Measurements from ENCODE around the gene MMD.
A peak's percentile ranks its signal among the peaks of the same experiment; 100 is the strongest.
"Not testable (repeated sequence)": the region's sequence is repeated elsewhere in the genome, so short reads cannot be mapped to it uniquely, and the experiment has no call there.

The MMD gene, protein sequence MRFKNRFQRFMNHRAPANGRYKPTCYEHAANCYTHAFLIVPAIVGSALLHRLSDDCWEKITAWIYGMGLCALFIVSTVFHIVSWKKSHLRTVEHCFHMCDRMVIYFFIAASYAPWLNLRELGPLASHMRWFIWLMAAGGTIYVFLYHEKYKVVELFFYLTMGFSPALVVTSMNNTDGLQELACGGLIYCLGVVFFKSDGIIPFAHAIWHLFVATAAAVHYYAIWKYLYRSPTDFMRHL

DNA sequence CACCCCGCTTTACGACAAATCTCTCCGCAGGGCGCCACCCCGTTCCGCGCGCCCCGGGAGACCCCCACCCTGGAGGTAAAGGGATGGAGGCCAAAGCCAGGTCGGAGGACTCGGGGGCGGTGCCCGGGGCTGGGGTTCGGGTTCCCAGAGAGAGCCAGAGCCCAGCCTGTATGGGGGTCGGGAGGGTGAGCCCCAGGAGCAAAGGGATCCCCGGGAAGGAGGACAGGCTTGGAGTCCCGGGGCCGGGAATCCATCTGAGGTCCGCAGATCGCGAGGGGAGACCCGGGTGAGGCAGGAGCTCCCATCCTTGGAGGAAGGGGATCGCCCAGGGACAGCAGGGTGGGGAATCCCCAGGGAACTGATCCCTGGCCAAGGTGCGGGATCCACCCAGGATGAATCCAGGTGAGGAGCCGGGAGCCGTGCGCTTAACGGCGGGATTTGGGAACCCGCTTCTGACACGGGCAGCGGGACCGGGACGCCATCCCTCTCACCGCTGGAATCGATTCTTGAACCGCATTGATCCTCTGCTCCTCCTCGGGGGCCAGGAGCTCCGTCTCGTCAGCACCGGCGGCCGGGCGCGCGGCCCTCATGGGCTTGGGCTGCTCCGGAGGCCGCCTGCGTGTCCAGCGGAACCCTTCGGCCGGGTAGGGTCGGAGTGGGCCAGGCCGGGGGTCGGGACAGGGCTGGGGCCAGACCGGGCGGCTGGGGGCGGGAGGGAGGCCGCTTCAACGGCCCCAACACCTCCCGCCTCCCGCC, at the start of gene MMD:
Gene MMD (minus strand): TSS at position 657 of the 756 bp plus-strand sequence. CDS start 140 bp downstream, at position 517.
- peak in 21 of 56 donors; percentile 19 to 70 (median 47) for DNase-seq

DNA sequence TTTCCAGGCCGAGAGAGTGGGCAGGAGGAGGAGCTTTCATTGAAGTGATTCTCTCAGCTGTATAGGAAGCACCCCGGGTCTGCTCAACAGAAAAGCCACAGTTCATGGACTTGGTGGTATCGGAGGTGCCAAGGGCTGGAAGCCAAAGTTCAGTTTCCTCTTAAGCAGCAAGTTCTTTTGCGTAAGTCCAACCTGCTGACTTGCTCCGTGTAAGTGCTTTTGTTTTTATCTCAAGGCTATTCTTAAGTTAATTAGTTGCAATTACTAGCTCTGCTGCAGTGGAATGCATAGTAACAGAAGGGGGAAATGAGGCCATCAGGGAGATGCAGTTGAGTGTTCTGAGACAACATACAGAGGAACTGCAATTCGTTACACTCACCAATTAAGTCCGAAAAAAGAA, 45.0 kb upstream of the MMD start:
- peak in 1 of 56 donors; percentile 1 for DNase-seq

DNA sequence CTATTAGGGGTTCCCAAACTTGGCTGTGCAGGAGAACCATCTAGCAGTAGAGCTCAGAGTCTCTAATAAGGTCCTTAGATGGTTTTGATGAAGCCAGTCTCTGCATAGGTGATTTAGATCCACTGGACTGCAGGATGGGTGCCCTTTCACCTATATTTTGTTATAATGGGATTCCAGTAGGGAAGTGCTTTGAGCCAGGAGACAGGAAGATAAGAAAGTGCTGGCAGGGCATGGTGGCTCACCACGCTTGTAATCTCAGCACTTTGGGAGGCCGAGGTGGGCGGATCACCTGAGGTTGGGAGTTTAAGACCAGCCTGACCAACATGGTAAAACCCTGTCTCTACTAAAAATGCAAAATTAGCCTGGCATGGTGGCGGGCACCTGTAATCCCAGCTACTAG, 44.1 kb upstream of the MMD start:
- DNase-seq, result not testable (repeated sequence)

DNA sequence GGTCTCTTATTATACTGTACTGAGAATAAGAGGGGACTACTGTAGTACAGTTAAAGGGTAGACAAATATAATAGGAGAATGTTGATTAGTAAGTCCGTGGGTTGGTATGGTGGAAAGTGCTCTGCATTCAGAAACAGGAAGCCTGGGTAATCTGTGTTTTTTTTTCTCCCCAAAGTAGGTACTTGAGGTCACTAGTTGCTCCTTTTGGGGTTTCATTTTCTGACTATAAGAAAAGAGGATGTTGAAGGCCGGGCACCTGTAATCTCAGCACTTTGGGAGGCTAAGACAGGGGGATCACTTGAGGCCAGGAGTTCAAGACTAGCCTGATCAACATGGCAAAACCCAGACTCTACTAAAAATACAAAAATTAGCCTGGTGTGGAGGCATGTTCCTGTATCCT, 42.0 kb upstream of the MMD start:
- no peak for DNase-seq

DNA sequence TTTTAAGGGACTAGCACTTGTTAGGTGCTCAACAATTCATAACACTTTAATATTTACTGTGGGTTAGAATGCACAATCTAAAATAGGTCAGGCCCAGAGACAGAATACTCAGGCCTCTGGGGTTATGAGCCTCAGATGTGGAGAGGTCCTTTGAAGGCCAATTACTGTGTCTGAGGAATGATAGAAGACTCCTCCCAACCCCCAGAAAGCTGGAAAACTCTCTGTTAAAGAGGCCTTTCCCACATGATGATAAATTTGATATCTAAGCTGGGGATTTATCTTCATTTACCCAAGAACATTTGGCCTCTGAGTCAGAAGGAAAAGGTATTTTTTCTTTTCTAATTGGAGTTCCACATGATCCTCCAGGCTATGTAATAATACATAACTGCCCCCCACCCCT, 41.1 kb upstream of the MMD start:
- no peak for DNase-seq

DNA sequence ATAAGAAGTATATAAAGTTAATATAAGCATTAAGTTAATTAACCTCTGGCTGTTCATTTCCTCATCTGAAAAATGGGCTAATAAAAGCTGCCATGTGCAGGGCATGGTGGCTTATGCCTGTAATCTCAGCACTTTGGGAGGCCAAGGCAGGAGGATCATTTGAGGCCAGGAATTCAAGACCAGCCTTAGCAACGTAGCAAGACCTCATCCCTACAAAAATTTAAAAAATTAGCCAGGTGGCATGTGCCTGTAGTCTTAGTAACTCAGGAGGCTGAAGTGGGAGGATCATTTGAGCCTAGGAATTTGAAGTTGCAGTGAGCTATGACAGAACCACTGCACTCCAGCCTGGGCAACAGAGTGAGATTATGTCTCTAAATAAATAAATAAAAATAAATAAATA, 40.6 kb upstream of the MMD start:
- no peak for DNase-seq

DNA sequence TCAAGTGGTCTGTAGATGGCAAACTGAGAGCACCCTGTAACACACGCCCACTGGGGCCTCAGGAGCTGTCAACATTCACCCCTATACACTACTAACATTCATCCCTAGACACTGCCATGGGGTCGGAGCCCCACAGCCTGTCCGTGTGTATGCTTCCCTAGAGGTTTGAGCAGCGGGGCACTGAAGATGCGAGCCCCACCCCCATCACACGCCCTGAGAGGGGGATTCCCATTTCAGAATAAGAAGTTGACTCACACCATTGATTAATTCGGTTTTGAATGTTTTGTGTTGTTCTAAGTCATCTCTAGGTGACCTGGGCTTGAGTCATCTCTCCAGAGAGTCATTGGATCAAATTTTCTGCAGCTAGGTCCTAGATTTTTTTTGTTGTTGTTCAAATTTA, 37.3 kb upstream of the MMD start:
- no peak for DNase-seq

DNA sequence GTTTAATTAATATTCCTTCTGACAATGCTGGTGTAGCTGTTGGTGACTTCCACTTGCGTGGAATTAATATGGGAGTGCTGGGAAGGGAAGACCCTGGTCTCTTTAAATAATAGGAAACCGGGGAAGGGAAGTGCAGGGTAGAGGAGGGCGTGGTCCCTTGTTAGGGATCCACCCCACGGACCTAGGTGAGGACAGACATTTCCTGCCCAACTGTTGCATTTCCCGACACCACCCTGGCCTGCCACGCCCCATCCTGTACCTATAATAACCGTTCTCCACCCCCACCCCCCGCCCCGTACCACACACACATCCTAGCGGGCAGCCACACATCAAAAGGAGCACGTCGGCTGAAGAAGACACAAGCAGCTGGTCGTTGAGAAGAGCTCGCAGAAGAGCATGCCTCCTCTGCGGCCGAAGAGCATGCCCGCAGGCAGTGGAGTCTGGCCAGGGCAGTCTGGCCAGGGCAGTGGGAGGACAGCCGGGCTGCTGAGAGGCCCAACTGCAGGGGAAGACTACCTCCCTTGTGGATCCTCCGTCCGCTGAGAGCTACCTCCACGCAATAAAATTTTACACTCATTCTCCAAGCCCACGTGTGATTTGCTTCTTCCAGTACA, 36.8 kb upstream of the MMD start:
- DNase-seq, result no peak

DNA sequence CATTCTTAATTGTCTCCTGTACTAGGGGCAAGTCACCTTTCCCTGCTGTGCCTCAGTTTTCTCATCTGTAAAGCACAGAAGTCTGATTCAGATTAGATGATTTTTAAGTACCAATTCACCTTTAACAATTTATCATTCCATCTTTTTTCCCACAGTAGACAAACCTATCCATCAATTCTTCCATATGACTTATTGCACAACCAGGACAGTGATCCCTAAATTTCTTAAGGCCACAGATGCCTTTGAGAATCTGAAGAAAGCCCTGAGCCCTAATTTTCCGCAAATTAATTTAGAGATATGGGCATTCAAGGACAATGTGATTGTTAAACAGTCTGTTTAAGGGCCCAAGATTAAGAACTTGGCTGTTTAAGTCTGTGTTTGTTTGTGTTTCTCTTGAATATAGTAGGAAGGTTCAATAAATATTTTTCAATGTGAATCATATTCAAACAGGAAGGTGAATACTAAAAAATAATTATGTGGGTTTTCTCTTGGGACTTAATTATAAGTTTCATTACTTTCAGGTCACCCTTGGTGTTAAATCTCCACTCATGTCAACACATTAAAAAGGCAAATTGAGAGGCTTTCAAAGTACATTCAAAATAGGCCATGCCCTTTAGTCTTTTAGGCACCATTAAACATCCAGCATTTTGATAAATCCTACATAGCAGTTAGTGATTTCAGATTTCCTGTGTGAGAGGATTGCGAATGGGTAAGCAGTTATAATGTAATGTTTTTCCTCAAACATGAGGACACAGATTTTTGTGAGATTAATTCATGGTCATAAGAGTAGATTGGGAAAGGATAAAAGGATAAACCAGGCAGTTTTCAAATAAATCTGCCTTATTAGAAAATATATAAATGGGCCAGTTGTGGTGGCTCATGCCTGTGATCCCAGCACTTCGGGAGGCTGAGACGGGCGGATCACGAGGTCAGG, 34.9 kb upstream of the MMD start:
- DNase-seq, result no peak

DNA sequence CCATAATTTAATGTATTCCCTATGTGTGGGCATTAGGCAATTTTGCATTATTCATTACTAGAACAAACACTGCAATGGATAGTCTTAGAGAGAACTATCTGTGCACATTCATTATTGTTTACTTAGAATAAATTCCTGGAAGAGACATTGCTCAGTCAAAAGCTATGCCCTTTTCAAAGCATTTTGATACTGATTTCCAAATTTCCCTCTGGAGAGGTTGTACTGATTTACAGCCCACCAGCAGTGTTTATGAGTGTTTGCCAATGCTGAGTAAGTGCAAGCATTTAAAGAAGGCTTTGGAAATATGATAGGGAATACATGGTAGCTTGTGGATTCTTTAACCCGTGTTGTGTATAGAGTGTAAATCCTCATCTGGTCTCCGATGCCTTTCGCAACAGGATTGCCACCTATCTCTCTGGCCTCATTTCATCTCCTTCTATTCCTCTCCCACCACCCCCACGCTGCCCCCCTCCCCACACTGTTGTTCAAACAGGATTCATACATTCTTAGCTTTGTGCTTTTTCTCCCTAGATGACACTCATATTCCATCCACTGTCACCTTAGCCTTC, 33.4 kb upstream of the MMD start:
- no peak for DNase-seq

DNA sequence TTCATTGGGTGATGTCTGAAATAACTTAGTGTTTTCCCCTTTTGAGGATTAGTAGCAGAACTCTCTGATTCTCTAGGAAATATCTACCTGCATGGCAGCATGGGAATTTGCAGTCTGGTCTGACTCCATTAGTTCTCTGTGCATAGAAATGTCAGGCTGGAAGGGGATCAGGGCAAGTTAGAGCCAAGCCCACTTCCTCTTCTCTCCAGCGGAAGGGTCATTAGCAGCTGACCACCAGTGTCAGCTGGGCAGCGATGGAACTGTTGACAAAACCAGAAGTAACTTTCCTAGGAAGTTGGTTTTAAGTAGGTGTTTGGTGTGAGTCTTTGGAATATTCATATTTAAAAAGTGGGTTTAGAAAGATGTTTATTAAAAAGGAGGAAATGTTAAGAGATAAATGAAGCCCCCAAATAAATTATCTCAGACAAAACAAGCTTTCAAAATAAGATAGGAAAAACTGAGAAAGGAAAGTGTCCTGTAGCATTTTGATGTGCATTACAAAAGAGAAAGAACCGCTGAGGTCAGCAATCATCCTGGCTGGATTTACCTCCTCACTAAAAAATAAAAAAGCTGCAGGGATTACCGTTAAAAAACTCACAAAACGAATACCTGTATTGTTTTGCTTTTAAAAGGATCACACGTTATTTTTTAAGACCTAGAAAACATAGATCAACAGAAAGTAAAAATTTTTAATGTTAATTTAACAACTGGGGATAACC, 32.4 kb upstream of the MMD start:
- DNase-seq, result peak in 7 of 56 donors; percentile 1 to 23 (median 6)

DNA sequence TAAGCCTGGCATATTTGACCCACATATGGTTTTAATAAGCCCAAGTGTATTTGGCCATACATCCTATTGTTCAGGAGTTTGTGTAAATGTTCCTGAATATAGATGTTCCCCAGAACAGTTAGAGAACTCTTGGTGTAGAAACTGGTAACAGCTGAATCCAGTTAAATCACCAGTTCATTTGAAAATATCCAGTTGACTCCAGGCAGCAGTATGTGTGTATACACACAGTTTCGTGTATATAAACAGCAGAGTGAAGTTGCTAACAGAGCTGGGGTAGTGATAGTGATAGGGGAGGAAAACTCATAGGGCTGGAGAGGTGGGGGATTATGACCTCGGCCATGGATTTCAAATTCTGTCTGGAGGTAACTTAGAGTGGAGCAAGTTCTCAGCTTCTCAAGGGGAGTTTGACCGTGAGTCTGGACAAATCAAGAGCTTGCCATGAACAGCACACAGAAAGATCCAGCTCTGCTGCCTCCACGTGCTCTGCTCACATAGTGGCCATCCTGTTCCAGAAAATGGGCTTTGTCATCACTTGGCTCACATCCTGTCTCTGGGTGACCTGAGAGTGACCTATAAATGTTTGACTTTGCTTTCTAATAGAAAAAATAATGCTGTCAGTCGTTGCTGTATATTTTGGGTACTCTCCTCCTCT, 30.6 kb upstream of the MMD start:
- DNase-seq, result no peak

DNA sequence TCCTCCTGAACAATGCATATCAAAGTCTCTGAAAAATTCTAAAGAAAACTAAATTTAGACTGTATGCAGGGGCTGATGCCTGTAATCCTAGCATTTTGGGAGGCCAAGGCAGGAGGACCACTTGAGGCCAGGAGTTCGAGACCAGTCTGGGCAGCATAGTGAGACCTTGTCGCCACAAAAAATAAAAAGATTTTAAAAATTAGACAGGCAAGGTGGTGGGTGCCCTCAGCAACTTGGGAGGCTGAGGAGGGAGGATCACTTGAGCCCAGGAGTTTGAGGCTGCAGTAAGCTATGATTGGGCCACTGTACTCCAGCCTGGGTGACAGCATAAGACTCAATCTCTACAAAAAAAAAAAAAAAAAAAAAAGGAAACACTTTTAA, 30.1 kb upstream of the MMD start:
- no peak for DNase-seq

DNA sequence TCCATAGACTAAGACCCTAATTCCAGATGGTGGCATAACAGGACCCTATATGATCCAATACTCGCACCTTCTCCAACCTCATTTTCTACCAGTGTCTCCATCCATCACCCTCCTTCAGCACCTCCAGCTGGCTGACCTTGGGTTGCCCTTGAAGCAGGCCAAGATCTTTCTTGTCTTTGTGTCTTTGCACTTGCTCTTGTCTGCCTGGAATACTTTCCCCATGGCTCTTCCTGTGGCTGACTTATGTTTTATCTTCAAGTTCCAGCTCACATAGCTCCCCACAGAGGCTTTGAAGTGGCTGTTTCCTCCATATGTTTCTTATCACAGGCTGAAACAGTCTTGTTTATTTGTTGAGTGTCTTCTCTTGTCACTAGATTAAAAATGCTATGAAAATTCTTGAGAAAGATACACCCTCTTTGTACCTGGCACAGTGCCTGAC, 29.6 kb upstream of the MMD start:
- no peak for DNase-seq

DNA sequence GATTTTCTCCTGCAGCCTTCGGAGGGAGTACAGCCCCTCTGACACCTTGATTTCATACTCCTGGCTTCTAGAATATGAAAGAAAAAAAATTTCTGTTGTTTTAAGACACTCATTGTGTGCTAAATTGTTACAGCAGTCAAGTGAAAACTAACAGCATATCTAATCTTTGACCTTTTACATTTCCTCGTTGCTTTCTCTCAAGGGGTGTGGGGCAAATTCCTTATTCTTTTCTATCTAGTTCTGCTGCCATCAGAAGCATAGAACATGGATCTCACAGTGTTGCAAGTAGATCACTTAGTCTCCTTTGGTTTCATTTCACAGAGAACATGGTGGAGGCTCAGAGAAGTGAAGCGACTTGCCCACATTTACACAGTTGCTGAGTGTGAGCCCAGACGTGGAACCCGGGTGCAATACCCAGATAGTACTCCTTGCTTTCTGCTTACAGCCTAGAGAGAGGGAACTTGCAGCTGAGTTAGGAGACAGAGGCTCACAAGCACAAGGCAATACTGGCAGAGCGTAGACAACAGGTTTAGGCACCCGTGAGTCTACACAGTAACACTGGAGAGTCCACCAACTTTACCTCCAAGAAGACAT, 28.7 kb upstream of the MMD start:
- no peak for DNase-seq

DNA sequence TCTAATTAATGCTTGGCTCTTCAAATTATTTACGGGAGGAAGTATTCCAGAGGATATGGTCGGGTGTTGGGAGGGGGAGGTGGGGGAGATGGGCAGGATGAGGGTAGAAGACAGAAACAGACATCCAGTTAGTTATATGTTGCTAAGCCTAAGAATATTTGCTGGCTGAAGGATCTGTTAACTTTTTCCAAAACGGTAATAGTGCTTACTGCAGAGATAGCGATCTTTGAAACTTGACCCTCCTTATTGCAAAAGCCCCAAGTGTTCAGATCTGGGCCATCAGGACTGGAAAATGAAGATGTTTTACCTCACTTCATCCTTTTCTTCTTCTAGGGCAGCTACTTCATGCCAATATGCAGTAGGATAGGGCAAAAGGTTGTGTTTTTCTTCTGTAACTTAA, 27.0 kb upstream of the MMD start:
- no peak for DNase-seq

DNA sequence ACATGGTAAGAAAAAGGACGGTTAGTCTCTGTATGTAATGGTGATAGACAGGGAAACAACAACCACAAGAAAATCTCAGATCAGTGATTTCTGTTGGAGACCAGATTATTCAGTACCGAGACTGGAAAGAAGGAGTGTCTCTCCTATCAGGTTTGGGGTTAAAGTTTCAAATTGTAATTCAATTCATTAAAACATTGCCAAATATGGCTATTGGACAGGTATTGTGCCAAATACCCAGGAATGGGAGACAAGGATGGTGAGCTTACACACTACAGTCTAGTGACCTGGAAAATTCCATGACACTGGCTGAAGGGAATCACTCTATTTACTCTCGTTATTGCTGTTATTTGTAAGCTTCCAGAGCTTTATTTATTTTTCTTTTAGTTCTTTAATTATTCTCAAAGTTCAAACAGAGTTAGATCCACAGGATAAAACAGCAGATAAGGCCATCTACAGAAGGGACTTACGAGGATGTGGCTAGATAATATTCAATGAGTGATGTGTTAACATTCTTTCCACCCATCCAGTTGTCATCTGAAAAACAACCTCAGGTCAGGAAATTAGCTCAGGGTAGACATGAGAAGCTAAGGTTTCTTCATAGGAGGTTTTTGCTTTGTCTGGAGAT, 25.1 kb upstream of the MMD start:
- DNase-seq, result no peak

DNA sequence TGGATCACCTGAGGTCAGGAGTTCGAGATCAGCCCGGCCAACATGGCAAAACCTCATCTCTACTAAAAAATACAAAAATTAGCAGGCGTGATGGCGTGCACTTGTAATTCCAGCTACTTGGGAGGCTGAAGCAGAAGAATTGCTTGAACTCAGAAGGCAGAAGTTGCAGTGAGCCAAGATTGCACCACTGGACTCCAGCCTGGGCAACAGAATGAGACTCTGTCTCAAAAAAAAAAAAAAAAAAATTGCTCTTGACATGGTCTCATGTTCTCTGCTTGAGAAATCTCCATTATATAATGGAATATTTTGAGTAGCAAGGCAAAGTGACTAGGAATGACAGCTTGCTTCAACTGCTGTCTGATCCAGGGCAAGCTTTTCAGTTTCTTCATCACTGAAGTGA, 24.4 kb upstream of the MMD start:
- DNase-seq, result not testable (repeated sequence)
